ENCODE data around the gene NUDT11.
"Not testable (repeated sequence)": the region's sequence is repeated elsewhere in the genome, so short reads cannot be mapped to it uniquely, and the experiment has no call there.

NUDT11 gene

DNA sequence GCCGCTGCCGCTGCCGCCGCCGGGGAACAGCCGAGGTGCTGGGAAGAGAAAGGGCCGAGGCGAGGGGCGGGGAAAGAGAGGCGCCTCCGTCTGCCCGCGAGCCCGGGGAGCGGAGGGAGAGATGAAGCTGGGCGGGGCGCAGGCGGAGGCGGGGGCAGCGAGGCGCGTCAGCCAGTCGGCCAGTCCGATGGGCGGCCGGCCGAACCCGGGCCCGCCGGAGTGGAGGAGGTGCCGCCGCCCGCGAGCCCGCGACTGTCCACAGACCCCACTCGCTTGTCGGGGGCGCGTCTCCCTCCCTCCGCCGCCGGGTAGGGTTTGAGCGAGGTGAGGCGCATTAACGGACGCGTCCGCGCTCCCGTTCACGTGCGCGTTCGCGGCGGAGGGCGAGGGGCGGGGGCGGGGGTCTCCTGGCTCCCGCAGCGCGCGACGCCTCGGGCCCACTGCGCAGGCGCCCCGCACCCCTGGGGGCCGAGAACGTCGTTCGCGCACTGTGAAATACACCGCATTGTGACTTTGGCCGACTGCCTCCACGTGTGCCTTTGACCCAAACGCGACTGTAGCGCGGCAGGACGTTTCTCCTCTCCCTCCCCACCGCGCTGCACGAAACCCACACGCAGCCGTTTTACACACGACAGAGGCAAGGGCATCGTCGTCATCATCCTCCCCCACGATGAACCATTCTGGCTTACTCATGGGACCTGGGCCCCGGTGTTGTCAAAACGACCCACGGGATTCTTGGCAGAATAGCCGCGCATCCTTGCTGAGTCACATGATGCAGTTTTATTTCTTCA lies at the start of gene NUDT11:
NUDT11 (minus strand) TSS at position 92 of the 791 bp plus-strand sequence. CDS start 148 bp downstream, outside the sequence.
- Histone ChIP-seq H3K9ac (ENCODE audit: low read depth, low read length, poor library complexity, severe bottlenecking) (no peak within 1 kb of the TSS), H3K4me2 (ENCODE audit: low read depth, low read length, poor library complexity, severe bottlenecking) (no peak within 1 kb of the TSS)

GRCh38 chrX:51520393-51520792 lies 24.0 kb upstream of the NUDT11 start:
- no peak overlapping the region for H3K4me2 ChIP-seq (ENCODE audit: low read depth, low read length, poor library complexity, severe bottlenecking)
- H3K9me2 ChIP-seq (replicated peaks; ENCODE audit: low read depth, low read length) = no peaks in the 10 kb centered on the region
- H2AFZ ChIP-seq (ENCODE audit: low read length) = no peak overlapping the region
- TF ChIP-seq CTCF (conservative IDR thresholded peaks at IDR 0.05; ENCODE audit: low read length) (no peak), EZH2phosphoT487 (IDR thresholded peaks at IDR 0.05; ENCODE audit: borderline replicate concordance) (no peak)
- no peaks in the 10 kb centered on the region for H4K20me1 ChIP-seq (ENCODE audit: insufficient read depth, low read length, poor library complexity, severe bottlenecking)
- H3K27me3 ChIP-seq (ENCODE audit: insufficient read depth, low read length, poor library complexity, severe bottlenecking) = no peaks in the 10 kb centered on the region
- H3K4me1 ChIP-seq (ENCODE audit: insufficient read depth, low read length, poor library complexity, severe bottlenecking) = no peaks in the 10 kb centered on the region
- no peaks in the 10 kb centered on the region for H3F3A ChIP-seq (ENCODE audit: low read depth)
- H3K9ac ChIP-seq (ENCODE audit: low read depth, low read length, poor library complexity, severe bottlenecking) = no peak overlapping the region
- H3K9me3 ChIP-seq (ENCODE audit: insufficient read depth, low read depth, low read length) = no peaks in the 10 kb centered on the region
- no peaks in the 10 kb centered on the region for H3K79me2 ChIP-seq (ENCODE audit: insufficient read depth, low read length)
- H3K36me3 ChIP-seq (ENCODE audit: insufficient read depth, low read length) = no peaks in the 10 kb centered on the region
- no peak overlapping the region for H3K4me3 ChIP-seq (ENCODE audit: low read length, poor library complexity, severe bottlenecking)

More for the DNA sequence above, at the start of gene NUDT11:
- H3K4me1 ChIP-seq (ENCODE audit: insufficient read depth, low read length, poor library complexity, severe bottlenecking) = no peaks in the 10 kb centered on the region
- H3K9me3 ChIP-seq (ENCODE audit: insufficient read depth, low read depth, low read length) = no peaks in the 10 kb centered on the region
- TF ChIP-seq CTCF (conservative IDR thresholded peaks at IDR 0.05; ENCODE audit: low read length) = no peak
- no peak for TF ChIP-seq EZH2phosphoT487 (IDR thresholded peaks at IDR 0.05; ENCODE audit: borderline replicate concordance)
- no peaks in the 10 kb centered on the region for H4K20me1 ChIP-seq (ENCODE audit: insufficient read depth, low read length, poor library complexity, severe bottlenecking)
- H3K27me3 ChIP-seq (ENCODE audit: insufficient read depth, low read length, poor library complexity, severe bottlenecking) = no peaks in the 10 kb centered on the region
- H3K79me2 ChIP-seq (ENCODE audit: insufficient read depth, low read length) = no peaks in the 10 kb centered on the region
- no peak within 1 kb of the TSS for H3K4me3 ChIP-seq (ENCODE audit: low read length, poor library complexity, severe bottlenecking)
- no peak within 1 kb of the TSS for H2AFZ ChIP-seq (ENCODE audit: low read length)
- no peaks in the 10 kb centered on the region for H3K9me2 ChIP-seq (replicated peaks; ENCODE audit: low read depth, low read length)
- H3F3A ChIP-seq (ENCODE audit: low read depth) = no peaks in the 10 kb centered on the region
- no peaks in the 10 kb centered on the region for H3K36me3 ChIP-seq (ENCODE audit: insufficient read depth, low read length)

GRCh38 chrX:51519131-51519530 lies 22.7 kb upstream of the NUDT11 start:
- not testable (repeated sequence) for H4K20me1 ChIP-seq (ENCODE audit: insufficient read depth, low read length, poor library complexity, severe bottlenecking); H3K4me2 ChIP-seq (ENCODE audit: low read depth, low read length, poor library complexity, severe bottlenecking); H3K9ac ChIP-seq (ENCODE audit: low read depth, low read length, poor library complexity, severe bottlenecking); H2AFZ ChIP-seq (ENCODE audit: low read length); H3K36me3 ChIP-seq (ENCODE audit: insufficient read depth, low read length); H3K9me3 ChIP-seq (ENCODE audit: insufficient read depth, low read depth, low read length); H3K27me3 ChIP-seq (ENCODE audit: insufficient read depth, low read length, poor library complexity, severe bottlenecking); H3K4me1 ChIP-seq (ENCODE audit: insufficient read depth, low read length, poor library complexity, severe bottlenecking); H3K4me3 ChIP-seq (ENCODE audit: low read length, poor library complexity, severe bottlenecking); H3F3A ChIP-seq (ENCODE audit: low read depth); H3K79me2 ChIP-seq (ENCODE audit: insufficient read depth, low read length); H3K9me2 ChIP-seq (replicated peaks; ENCODE audit: low read depth, low read length)

DNA sequence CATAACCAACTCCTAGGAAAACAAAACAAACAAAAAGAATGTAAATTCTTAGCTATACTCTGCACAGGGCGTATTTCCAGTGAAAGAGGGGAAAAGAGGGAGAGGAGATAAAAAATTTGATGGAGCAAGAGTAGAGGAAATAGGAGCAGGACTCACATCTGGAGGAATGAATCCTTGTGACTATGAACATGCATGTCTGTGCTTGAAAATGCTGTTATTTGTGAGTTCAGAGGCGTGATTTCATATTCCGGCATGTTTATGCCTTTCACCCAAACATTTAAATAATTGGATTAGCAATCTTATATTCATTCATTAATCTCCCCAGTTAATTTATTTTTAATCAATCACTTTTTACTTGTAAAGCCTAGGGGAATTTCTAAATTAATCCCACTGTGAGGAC lies 11.2 kb upstream of the NUDT11 start:
- no peak overlapping the region for H3K4me2 ChIP-seq (ENCODE audit: low read depth, low read length, poor library complexity, severe bottlenecking)
- H3K4me3 ChIP-seq (ENCODE audit: low read length, poor library complexity, severe bottlenecking) = no peak overlapping the region
- H3K9me2 ChIP-seq (replicated peaks; ENCODE audit: low read depth, low read length) = no peaks in the 10 kb centered on the region
- H3K27me3 ChIP-seq (ENCODE audit: insufficient read depth, low read length, poor library complexity, severe bottlenecking) = no peaks in the 10 kb centered on the region
- H3F3A ChIP-seq (ENCODE audit: low read depth) = no peaks in the 10 kb centered on the region
- H4K20me1 ChIP-seq (ENCODE audit: insufficient read depth, low read length, poor library complexity, severe bottlenecking) = no peaks in the 10 kb centered on the region
- H3K9ac ChIP-seq (ENCODE audit: low read depth, low read length, poor library complexity, severe bottlenecking) = no peak overlapping the region
- TF ChIP-seq CTCF (conservative IDR thresholded peaks at IDR 0.05; ENCODE audit: low read length) (no peak), EZH2phosphoT487 (IDR thresholded peaks at IDR 0.05; ENCODE audit: borderline replicate concordance) (no peak)
- H3K9me3 ChIP-seq (ENCODE audit: insufficient read depth, low read depth, low read length) = no peaks in the 10 kb centered on the region
- H3K79me2 ChIP-seq (ENCODE audit: insufficient read depth, low read length) = no peaks in the 10 kb centered on the region
- no peak overlapping the region for H2AFZ ChIP-seq (ENCODE audit: low read length)
- no peaks in the 10 kb centered on the region for H3K36me3 ChIP-seq (ENCODE audit: insufficient read depth, low read length)
- no peaks in the 10 kb centered on the region for H3K4me1 ChIP-seq (ENCODE audit: insufficient read depth, low read length, poor library complexity, severe bottlenecking)

- not testable (repeated sequence) for H3K27me3 ChIP-seq (ENCODE audit: insufficient read depth, low read length, poor library complexity, severe bottlenecking); H3K4me3 ChIP-seq (ENCODE audit: low read length, poor library complexity, severe bottlenecking); H4K20me1 ChIP-seq (ENCODE audit: insufficient read depth, low read length, poor library complexity, severe bottlenecking); H3K9me2 ChIP-seq (replicated peaks; ENCODE audit: low read depth, low read length); H3K36me3 ChIP-seq (ENCODE audit: insufficient read depth, low read length); H3K9ac ChIP-seq (ENCODE audit: low read depth, low read length, poor library complexity, severe bottlenecking); H3K4me2 ChIP-seq (ENCODE audit: low read depth, low read length, poor library complexity, severe bottlenecking); H3K4me1 ChIP-seq (ENCODE audit: insufficient read depth, low read length, poor library complexity, severe bottlenecking); H3K79me2 ChIP-seq (ENCODE audit: insufficient read depth, low read length); H2AFZ ChIP-seq (ENCODE audit: low read length); H3K9me3 ChIP-seq (ENCODE audit: insufficient read depth, low read depth, low read length); H3F3A ChIP-seq (ENCODE audit: low read depth)
These were observed 497 bp downstream of the NUDT11 start for GRCh38 chrX:51495701-51496488.

All from Loucy (cell line).